Measurements from ENCODE around the gene COL20A1.

The COL20A1 gene

DNA sequence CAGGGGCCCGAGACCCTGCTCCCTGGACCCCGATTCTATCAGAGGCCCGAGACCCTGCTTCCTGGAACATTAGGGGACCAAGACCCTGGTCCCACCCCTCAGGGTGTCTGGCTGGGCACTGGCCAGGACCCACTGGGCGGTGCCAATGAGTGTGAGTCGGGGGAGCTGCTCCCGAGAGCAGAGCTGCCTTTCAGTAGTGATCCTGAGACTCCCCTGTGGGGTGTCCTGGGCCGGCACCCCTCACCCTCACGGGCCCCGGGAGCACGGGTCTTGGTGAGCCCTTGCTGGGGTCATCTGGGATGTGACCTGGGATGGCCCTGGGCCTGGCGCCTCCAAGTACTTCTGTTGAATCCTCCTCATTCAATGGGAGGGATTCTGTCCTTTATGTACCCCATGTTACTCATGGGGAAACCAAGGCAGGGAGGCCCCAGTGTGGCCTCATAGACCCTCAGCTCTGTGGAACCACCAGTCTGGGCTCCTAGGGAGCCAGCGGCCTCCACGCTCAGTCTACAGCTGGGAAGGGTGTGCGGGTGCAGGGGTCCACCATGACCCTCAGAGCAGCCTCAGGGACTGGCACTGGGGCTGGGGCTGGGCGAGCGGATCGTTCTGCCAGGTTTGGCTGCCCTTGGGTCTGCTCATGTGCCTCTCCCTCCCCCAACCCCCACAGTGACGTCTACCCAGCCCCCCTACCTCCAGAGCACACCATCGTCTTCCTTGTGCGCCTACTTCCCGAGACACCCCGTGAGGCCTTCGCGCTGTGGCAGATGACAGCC is 25.6 kb downstream of the COL20A1 start:
- H3K79me1 ChIP-seq (ENCODE audit: low read length) = no peaks in the 10 kb centered on the region
- WGBS (ENCODE audit: extremely low coverage, insufficient coverage, insufficient read length) = no CpG with 5 or more reads among the region's 24 CpGs
- no peak overlapping the region for H3K9ac ChIP-seq (ENCODE audit: low read length)
- H3K4me2 ChIP-seq (ENCODE audit: low read length) = no peak overlapping the region
- H4K12ac ChIP-seq (ENCODE audit: low read depth, low read length) = no peak overlapping the region
- no peak overlapping the region for H2AK5ac ChIP-seq (ENCODE audit: low read length)
- H2AFZ ChIP-seq (ENCODE audit: insufficient read depth, low read length, poor library complexity) = no peak overlapping the region
- no peak for DNase-seq
- no peaks in the 10 kb centered on the region for H3K27me3 ChIP-seq (ENCODE audit: insufficient read depth, low read length)
- no peak overlapping the region for H3K4me3 ChIP-seq (ENCODE audit: low read depth, low read length)
- H3K18ac ChIP-seq (ENCODE audit: low read length) = no peak overlapping the region
- H3K79me2 ChIP-seq (ENCODE audit: control insufficient read depth, insufficient read depth, low read length, poor library complexity) = no peaks in the 10 kb centered on the region
- no peak overlapping the region for H3K27ac ChIP-seq (ENCODE audit: low read depth, low read length)
- H3K4ac ChIP-seq (ENCODE audit: low read depth, low read length) = no peak overlapping the region
- no peak overlapping the region for H4K8ac ChIP-seq (ENCODE audit: low read depth, low read length)
- peaks cover 2% of the 10 kb centered on the region for H3K9me3 ChIP-seq (ENCODE audit: insufficient read depth, low read depth, low read length)
- no peak overlapping the region for H2BK12ac ChIP-seq (ENCODE audit: low read length)
- H4K91ac ChIP-seq (ENCODE audit: low read depth, low read length) = no peak overlapping the region
- H3K36me3 ChIP-seq (ENCODE audit: control insufficient read depth in 1 of 2, insufficient read depth in 2 of 2, low read length in 2 of 2) = no peaks in the 10 kb centered on the region
- no peaks in the 10 kb centered on the region for H3K4me1 ChIP-seq (ENCODE audit: control insufficient read depth in 1 of 2, insufficient read depth in 2 of 2, low read length in 2 of 2)
- no peak overlapping the region for H2BK120ac ChIP-seq (ENCODE audit: insufficient read depth, low read length, poor library complexity)
- H2BK5ac ChIP-seq (ENCODE audit: low read depth, low read length, poor library complexity) = no peak overlapping the region
- H3K14ac ChIP-seq (ENCODE audit: low read length) = no peak overlapping the region
- no peak overlapping the region for H3K23ac ChIP-seq (ENCODE audit: low read length)

- H3K27me3 ChIP-seq (ENCODE audit: insufficient read depth, low read length) = no peaks in the 10 kb centered on the region
- H3K4ac ChIP-seq (ENCODE audit: low read depth, low read length) = no peak overlapping the region
- no peak overlapping the region for H3K14ac ChIP-seq (ENCODE audit: low read length)
- H3K27ac ChIP-seq (ENCODE audit: low read depth, low read length) = no peak overlapping the region
- no peaks in the 10 kb centered on the region for H3K79me1 ChIP-seq (ENCODE audit: low read length)
- no peak overlapping the region for H3K4me2 ChIP-seq (ENCODE audit: low read length)
- H2AK5ac ChIP-seq (ENCODE audit: low read length) = no peak overlapping the region
- no peak overlapping the region for H3K18ac ChIP-seq (ENCODE audit: low read length)
- no peak overlapping the region for H2BK12ac ChIP-seq (ENCODE audit: low read length)
- H2BK5ac ChIP-seq (ENCODE audit: low read depth, low read length, poor library complexity) = no peak overlapping the region
- H4K91ac ChIP-seq (ENCODE audit: low read depth, low read length) = no peak overlapping the region
- no peak overlapping the region for H3K9ac ChIP-seq (ENCODE audit: low read length)
- H4K8ac ChIP-seq (ENCODE audit: low read depth, low read length) = no peak overlapping the region
- H2AFZ ChIP-seq (ENCODE audit: insufficient read depth, low read length, poor library complexity) = no peak overlapping the region
- no peak overlapping the region for H4K12ac ChIP-seq (ENCODE audit: low read depth, low read length)
- peaks cover 2% of the 10 kb centered on the region for H3K9me3 ChIP-seq (ENCODE audit: insufficient read depth, low read depth, low read length)
- no peaks in the 10 kb centered on the region for H3K4me1 ChIP-seq (ENCODE audit: control insufficient read depth in 1 of 2, insufficient read depth in 2 of 2, low read length in 2 of 2)
- WGBS (ENCODE audit: extremely low coverage, insufficient coverage, insufficient read length) = no CpG with 5 or more reads among the region's 25 CpGs
- no peak overlapping the region for H3K4me3 ChIP-seq (ENCODE audit: low read depth, low read length)
- H3K23ac ChIP-seq (ENCODE audit: low read length) = no peak overlapping the region
- DNase-seq = no peak
- H3K79me2 ChIP-seq (ENCODE audit: control insufficient read depth, insufficient read depth, low read length, poor library complexity) = no peaks in the 10 kb centered on the region
- H2BK120ac ChIP-seq (ENCODE audit: insufficient read depth, low read length, poor library complexity) = no peak overlapping the region
- no peaks in the 10 kb centered on the region for H3K36me3 ChIP-seq (ENCODE audit: control insufficient read depth in 1 of 2, insufficient read depth in 2 of 2, low read length in 2 of 2)
These were observed 26.4 kb downstream of the COL20A1 start for GRCh38 chr20:63319164-63320040.

DNA sequence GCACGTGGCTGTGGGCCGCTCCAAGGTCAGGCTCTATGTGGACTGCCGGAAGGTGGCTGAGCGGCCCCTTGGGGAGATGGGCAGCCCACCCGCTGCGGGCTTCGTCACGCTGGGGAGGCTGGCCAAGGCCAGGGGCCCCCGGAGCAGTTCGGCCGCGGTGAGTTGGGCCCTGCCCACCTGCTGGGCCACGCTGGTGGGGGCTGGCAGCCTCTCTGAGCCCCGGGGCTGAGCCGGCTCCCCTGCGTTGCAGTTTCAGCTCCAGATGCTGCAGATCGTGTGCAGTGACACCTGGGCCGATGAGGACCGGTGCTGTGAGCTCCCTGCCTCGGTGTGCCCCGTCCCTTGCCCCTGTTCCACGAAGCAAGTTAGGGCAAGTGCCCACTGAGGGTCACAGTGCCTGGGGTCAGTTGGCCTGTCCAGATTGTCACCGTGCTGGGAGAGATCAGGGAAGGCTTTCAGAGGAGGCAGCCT is 27.1 kb downstream of the COL20A1 start:
- Histone ChIP-seq H2BK12ac (ENCODE audit: low read length) (no peak overlapping the region), H3K27me3 (ENCODE audit: insufficient read depth, low read length) (no peaks in the 10 kb centered on the region), H4K91ac (ENCODE audit: low read depth, low read length) (no peak overlapping the region), H3K79me2 (ENCODE audit: control insufficient read depth, insufficient read depth, low read length, poor library complexity) (no peaks in the 10 kb centered on the region), H3K4me2 (ENCODE audit: low read length) (no peak overlapping the region), H2AFZ (ENCODE audit: insufficient read depth, low read length, poor library complexity) (no peak overlapping the region), H4K12ac (ENCODE audit: low read depth, low read length) (no peak overlapping the region), H2AK5ac (ENCODE audit: low read length) (no peak overlapping the region), H3K4ac (ENCODE audit: low read depth, low read length) (no peak overlapping the region), H3K4me1 (ENCODE audit: control insufficient read depth in 1 of 2, insufficient read depth in 2 of 2, low read length in 2 of 2) (no peaks in the 10 kb centered on the region), H3K4me3 (ENCODE audit: low read depth, low read length) (peak overlapping the region; percentile 37), H2BK120ac (ENCODE audit: insufficient read depth, low read length, poor library complexity) (no peak overlapping the region), H3K79me1 (ENCODE audit: low read length) (no peaks in the 10 kb centered on the region), H3K23ac (ENCODE audit: low read length) (no peak overlapping the region), H3K27ac (ENCODE audit: low read depth, low read length) (no peak overlapping the region), H3K14ac (ENCODE audit: low read length) (no peak overlapping the region), H4K8ac (ENCODE audit: low read depth, low read length) (no peak overlapping the region), H2BK5ac (ENCODE audit: low read depth, low read length, poor library complexity) (no peak overlapping the region), H3K18ac (ENCODE audit: low read length) (no peak overlapping the region), H3K9ac (ENCODE audit: low read length) (no peak overlapping the region), H3K36me3 (ENCODE audit: control insufficient read depth in 1 of 2, insufficient read depth in 2 of 2, low read length in 2 of 2) (no peaks in the 10 kb centered on the region), H3K9me3 (ENCODE audit: insufficient read depth, low read depth, low read length) (peaks cover 2% of the 10 kb centered on the region)
- no peak for DNase-seq
- no CpG with 5 or more reads among the region's 23 CpGs for WGBS (ENCODE audit: extremely low coverage, insufficient coverage, insufficient read length)

- Histone ChIP-seq H2BK12ac (ENCODE audit: low read length) (no peak overlapping the region), H3K4me3 (ENCODE audit: low read depth, low read length) (no peak overlapping the region), H2BK5ac (ENCODE audit: low read depth, low read length, poor library complexity) (no peak overlapping the region), H3K18ac (ENCODE audit: low read length) (no peak overlapping the region), H3K27ac (ENCODE audit: low read depth, low read length) (no peak overlapping the region), H3K23ac (ENCODE audit: low read length) (no peak overlapping the region), H3K9ac (ENCODE audit: low read length) (no peak overlapping the region), H3K9me3 (ENCODE audit: insufficient read depth, low read depth, low read length) (peaks cover 2% of the 10 kb centered on the region), H3K14ac (ENCODE audit: low read length) (no peak overlapping the region), H3K4me1 (ENCODE audit: control insufficient read depth in 1 of 2, insufficient read depth in 2 of 2, low read length in 2 of 2) (no peaks in the 10 kb centered on the region), H2AK5ac (ENCODE audit: low read length) (no peak overlapping the region), H2AFZ (ENCODE audit: insufficient read depth, low read length, poor library complexity) (no peak overlapping the region), H4K12ac (ENCODE audit: low read depth, low read length) (no peak overlapping the region), H3K4ac (ENCODE audit: low read depth, low read length) (no peak overlapping the region), H3K79me1 (ENCODE audit: low read length) (no peaks in the 10 kb centered on the region), H3K4me2 (ENCODE audit: low read length) (no peak overlapping the region), H3K27me3 (ENCODE audit: insufficient read depth, low read length) (no peaks in the 10 kb centered on the region), H4K8ac (ENCODE audit: low read depth, low read length) (no peak overlapping the region), H4K91ac (ENCODE audit: low read depth, low read length) (no peak overlapping the region), H2BK120ac (ENCODE audit: insufficient read depth, low read length, poor library complexity) (no peak overlapping the region), H3K79me2 (ENCODE audit: control insufficient read depth, insufficient read depth, low read length, poor library complexity) (no peaks in the 10 kb centered on the region), H3K36me3 (ENCODE audit: control insufficient read depth in 1 of 2, insufficient read depth in 2 of 2, low read length in 2 of 2) (no peaks in the 10 kb centered on the region)
- WGBS (ENCODE audit: extremely low coverage, insufficient coverage, insufficient read length) = no CpG with 5 or more reads among the region's 10 CpGs
- DNase-seq = no peak
These were observed 27.7 kb downstream of the COL20A1 start for GRCh38 chr20:63320616-63321147.

All from trophoblast cell (in vitro differentiated cells and primary cell).